GM19463 (cell line): Measurements from ENCODE around the gene STAT4.
A peak's percentile ranks its signal among the peaks of the same experiment; 100 is the strongest.

Experiments
- ATAC-seq: cut with Tn5 transposase; IDR thresholded peaks from one replicate; pipeline ENCODE4 v1.9.1; 2021; ENCODE audit warnings: mild to moderate bottlenecking, moderate library complexity; ENCODE audit not compliant: unreplicated experiment

Gene STAT4

GRCh38 chr2:191174442-191174841, 23.6 kb upstream of the STAT4 start:
- no peak for ATAC-seq

DNA sequence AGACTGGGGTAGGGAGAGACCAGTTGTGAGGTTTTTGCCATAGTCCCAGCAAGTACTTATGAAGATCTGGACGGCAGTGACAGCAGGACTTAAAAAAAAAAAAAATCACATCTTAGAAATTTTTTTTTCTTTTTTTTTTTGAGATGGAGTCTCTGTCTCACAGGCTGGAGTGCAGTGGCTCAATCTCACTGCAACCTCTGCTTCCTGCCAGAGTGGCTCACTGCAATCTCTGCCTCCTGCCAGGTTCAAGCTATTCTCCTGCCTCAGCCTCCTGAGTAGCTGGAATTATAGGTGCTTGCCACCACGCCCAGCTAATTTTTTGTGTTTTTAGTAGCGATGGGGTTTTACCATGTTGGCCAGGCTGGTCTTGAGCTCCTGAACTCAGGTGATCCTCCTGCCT, 22.4 kb upstream of the STAT4 start:
- ATAC-seq = no peak

- no peak for ATAC-seq
Measured at GRCh38 chr2:191171708-191172355, 21.0 kb upstream of the STAT4 start.

DNA sequence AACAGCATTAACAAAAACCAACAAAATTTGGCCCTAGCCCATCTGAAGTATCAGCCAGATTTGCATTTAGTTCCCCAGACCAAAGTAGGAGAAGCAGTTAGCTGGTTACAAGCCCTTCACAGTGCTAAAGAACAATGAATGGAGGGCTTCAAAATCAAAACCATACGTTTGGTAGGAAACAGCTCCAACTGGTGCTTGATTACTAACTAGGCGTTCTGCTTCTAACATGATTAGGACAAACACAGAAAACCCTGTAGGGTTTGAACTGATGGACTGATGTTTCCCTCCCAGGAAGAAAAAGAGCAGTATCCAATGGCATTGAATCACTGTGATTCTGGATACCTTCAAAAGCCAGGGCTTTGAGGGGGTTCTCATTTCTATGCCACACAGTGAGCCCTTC, 20.5 kb upstream of the STAT4 start:
- no peak for ATAC-seq

DNA sequence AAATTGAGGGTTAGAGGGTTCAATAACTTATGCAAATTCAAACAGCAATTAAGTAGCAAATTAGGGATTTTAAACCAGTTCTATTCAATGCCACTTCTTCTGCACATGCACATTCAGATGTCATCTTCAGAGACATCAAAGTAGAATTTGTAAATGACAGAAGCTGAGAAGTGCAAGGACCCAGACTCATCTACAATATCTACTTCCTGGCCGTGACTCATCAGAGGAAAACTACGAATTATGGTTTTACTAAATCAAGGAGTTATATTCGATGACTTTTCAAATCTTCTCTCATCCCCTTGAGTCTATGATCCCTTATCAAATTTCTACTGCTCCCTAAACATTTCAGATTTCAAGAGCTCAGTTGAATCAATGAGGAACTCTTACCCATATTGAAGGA, 20.0 kb upstream of the STAT4 start:
- no peak for ATAC-seq

GRCh38 chr2:191170301-191170636, 19.5 kb upstream of the STAT4 start:
- no peak for ATAC-seq

DNA sequence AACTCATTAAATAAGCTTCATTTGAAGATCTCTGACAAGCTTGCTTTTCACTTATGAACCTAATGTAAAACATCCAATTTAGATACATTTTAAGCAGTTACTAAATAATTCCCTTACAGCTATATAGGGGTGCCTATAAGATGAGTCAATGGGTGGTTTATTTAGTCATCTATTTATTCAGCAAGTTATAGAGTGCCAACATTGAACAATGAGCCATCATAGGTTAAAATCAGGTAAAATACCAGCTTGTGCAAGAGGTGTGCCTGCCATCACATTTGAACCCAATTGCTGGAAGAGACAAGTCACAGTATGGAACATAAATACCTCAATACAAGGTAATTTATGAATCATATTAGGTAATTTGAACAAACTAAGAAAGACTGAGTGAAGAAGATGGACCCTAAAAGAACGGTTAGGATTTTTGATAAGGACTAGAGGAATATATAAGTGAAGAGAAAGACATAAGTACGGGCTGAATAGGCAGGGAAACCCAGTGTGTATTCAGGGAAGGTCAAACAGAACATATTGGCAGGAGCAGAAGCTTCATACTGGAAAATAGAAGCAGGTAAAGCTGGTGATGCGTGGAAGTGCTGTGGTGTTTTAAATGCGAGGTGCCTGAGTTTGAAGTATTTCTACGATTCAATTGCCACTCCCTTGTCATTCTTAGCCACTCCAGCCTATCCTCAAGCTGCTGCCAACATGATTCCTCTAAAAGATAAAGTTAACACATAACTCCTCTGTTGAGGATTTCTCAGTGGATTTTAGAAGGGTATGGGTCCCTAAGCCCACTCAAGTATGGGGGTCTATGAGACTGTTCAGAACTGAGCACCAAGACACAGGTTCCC, 18.9 kb upstream of the STAT4 start:
- ATAC-seq = no peak

- no peak for ATAC-seq
Measured at GRCh38 chr2:191167766-191168165, 17.0 kb upstream of the STAT4 start.

GRCh38 chr2:191166756-191167445, 16.1 kb upstream of the STAT4 start:
- no peak for ATAC-seq

DNA sequence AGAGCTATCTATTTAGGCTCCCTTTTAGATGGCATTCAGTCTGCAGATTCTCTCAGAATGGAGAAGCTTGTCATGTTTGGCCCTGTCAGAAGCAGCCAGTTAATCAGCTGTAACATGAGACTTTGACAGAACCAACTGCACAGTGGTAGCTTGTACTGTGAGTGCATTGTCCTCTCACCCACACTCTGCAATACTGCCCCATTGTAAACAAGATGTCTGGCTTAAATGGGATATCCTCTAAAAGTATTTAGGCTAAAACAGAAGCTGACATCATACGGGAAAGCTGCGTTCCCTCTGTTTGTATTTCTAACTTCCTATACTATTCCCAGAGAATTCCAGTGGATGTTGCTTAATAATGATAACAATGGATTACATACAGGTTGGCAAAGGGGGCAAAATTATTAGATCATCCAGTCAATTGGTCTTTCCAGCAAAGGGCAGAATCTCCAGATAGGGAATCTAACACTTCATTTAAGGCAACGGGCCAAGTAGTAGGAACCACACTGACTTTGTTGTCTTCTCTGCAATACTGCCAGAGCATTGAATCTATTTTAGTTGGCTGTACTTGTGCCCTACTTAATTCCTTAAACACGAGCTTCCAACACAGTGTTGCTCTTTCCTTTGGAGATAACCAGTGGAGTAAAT, 15.4 kb upstream of the STAT4 start:
- ATAC-seq = no peak

- peak; percentile 84 for ATAC-seq
Measured at GRCh38 chr2:191165176-191165643, 14.4 kb upstream of the STAT4 start.

DNA sequence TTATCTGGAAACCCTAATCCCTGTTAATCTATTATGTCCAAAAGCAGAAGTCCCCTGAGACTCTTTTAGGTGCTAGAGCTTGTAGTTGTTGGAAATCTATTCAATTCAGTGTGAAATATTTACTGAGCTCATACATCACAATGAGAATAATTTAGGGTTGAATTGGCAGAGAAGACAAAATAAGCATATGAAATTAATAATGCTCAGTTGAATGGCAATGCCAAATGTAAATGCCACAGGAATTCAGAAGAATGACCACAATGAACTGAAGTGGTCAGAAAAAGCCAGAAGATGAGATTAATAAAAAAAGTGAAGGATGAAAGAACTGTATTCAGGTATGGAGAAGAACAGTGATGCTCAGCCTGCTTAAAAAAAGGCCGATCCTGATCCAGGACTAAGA, 8.0 kb upstream of the STAT4 start:
- no peak for ATAC-seq

DNA sequence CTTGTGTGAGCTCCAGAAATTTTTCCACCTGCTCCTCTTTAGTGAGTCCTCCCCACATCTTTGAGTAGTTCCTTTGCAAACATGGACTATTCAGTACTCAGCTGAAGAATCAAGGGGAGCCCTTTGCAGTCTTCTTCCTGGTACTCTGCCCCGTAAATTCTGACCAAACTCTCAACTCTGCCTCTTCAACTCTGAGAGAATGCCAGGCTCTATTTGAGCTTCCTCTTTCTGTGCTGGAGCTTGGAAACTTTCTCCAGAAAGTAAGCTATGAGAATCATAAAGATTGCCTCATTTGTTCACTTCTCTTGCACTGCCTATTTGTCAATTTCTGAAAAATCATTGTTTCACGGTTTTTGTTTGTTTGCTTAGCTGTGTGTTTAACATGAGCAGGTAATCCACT, 7.4 kb upstream of the STAT4 start:
- ATAC-seq = no peak

GRCh38 chr2:191155608-191156071, 4.8 kb upstream of the STAT4 start:
- ATAC-seq = no peak

- no peak for ATAC-seq
Measured at GRCh38 chr2:191153716-191154115, 2.9 kb upstream of the STAT4 start.

DNA sequence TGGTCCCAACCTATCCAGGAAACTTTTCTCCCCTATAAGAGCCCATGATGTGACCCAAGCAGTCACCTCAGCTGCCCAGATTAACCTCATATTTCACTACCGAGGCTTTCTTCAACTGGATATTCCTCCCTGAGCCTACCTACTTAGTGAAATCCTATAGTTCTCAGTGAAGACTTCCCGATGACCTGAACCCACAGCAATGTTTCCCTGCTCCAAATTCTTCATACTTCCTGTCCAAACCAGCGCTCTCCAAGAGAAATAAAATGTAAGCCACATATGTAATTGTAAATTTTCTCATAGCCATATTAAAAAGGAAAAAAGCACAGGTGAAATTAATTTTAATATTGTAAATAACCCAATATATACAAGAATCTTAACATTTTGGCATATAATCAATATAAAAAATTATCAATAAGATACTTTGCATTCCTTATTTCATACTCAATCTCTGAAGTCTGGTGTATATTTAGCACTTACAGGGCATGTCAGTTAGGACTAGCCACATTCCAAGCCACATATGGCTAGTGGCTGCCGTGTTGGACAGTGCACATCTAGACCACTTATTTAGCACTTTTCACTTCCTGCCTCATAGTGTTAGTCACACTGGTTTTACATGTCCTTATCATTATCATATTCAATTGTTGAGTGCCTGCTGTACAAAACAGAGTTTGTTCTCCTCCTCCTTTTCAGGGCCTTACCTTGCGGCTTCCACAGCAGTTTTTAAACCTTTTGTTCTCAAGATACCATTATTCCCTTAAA, 1.9 kb upstream of the STAT4 start:
- peak; percentile 28 for ATAC-seq

DNA sequence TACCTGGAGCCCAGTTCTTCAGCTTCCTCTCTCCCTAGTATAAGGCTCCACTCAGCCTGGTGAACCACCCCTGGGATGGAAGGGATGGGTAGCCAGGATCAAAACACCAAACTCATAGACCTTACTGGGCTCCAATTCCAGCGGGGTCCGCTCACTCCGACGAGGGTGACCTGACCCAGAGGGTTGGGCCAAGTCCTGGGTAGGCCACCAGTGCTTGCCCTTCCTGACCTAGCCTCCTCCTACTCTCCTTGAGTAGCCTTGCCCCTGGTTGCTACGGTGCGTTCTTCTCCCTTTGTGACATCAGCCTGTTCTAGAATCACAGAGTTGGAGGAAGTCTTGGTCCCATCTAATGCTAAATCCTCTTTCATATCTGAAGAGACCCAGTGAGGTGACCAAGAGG, 537 bp upstream of the STAT4 start:
- no peak for ATAC-seq

- ATAC-seq = peak; percentile 7
Measured at GRCh38 chr2:191150230-191150599, 579 bp downstream of the STAT4 start.

GRCh38 chr2:191149391-191149790, 1.4 kb downstream of the STAT4 start:
- ATAC-seq = no peak

DNA sequence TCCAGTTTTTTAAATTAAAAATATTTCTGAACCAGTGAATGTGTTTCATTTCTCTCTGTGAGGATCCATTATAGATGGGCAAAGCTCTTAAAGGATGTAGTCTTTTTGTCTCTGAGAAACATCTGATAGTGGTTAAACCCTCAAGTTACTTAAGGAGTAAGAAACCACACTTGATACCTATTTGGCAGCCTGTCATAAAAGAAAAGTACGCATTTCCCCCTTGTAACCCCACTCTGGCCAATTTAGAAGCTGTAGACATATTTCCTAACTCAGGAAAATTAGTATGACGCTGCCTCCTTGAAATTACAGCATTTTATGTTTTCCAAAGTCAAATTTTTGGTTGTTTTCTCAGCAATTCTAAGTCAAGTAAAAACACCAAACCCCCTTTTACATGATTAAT, 2.0 kb downstream of the STAT4 start:
- no peak for ATAC-seq

DNA sequence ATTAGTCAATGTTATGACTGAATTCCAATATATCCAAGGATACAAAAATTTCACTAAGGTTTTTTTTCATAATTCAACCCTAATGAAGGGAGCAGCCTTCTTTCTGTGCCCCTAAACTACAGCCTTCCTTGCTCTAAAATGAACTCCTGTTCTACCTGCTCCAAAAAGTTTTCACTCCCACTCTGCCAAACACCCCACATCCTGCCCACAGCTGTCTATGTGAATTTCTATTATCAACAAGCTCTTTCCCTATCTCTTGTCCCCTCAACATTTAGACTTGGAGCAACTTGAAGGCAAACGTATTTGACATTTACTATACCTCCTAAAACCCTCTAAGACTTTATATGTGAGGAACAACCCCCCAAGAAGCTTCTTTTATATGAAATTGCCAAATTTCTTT, 2.5 kb downstream of the STAT4 start:
- ATAC-seq = no peak
